ENCODE data around the gene BAK1.

DNA sequence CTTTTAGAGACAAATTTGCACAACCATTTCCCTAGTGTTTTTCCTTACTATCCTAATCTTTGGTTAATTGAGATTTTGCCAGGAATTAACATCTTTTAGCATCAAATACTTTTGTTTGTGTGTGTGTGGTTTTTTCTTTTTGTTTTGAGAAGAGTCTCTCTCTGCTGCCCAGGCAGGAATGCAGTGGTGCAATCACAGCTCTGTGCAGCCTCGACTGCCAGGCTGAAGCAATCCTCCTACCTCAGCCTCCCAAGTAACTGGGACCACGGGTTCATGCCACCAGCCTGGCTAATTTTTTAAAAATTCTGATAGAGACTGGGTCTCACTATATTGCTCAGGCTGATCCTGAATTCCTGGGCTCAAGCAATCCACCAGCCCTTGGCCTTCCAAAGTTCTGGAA lies 28.5 kb downstream of the BAK1 start:
- TF ChIP-seq POLR2AphosphoS5 (IDR thresholded peaks at IDR 0.05), result no peak
- TF ChIP-seq, protein P1, sequence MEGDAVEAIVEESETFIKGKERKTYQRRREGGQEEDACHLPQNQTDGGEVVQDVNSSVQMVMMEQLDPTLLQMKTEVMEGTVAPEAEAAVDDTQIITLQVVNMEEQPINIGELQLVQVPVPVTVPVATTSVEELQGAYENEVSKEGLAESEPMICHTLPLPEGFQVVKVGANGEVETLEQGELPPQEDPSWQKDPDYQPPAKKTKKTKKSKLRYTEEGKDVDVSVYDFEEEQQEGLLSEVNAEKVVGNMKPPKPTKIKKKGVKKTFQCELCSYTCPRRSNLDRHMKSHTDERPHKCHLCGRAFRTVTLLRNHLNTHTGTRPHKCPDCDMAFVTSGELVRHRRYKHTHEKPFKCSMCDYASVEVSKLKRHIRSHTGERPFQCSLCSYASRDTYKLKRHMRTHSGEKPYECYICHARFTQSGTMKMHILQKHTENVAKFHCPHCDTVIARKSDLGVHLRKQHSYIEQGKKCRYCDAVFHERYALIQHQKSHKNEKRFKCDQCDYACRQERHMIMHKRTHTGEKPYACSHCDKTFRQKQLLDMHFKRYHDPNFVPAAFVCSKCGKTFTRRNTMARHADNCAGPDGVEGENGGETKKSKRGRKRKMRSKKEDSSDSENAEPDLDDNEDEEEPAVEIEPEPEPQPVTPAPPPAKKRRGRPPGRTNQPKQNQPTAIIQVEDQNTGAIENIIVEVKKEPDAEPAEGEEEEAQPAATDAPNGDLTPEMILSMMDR (IDR thresholded peaks at IDR 0.05), result no peak

Measured in upper lobe of left lung (tissue), 4 donors.